ENCODE data around the gene DPYSL4.

The DPYSL4 gene

DNA sequence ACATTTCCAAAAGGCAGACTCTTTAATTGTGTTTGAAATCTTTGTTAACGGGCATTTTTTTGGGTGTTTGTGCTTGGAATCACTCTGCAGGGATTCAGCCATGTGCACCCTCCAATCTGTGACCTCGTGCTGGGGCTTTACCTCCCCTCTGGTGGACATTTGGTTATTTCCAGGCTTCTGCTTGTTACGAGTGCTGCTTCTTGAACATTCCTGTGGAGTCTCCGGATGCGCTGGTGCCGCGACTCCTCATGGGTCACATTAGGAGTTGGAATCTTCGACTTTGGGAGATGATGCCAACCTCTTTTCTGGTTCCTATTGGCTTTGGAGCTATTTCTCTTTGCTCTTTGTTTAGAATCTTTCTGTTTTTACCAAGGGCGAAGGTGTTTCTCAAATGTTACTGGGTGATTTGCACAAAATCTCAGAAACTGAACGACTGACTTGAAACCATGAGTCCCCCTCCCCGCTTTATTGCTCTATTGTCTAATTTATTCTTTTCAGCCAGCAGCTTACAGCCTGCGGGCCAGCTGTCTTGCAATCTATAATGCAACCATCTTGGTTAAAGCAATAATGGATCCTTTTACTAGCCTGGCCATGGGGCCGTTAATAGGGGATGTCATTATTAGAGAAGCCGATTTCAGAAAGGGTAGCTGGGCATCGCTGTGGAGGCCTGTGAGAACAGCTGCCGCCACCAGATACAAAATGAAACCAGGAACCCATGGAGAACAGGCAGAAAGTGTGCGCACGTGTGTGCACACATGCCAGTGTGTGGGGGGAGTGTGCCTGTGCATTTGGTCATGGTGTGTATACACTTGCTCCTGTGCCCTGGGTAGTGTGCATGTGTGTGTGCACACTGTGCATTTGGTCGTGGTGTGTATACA, 9.9 kb upstream of the DPYSL4 start:
- no peak for TF ChIP-seq CTCF (IDR thresholded peaks at IDR 0.05; ENCODE audit: low read depth, low read length)

GRCh38 chr10:132178046-132178445, 8.7 kb upstream of the DPYSL4 start:
- no peak for TF ChIP-seq CTCF (IDR thresholded peaks at IDR 0.05; ENCODE audit: low read depth, low read length)

More for the DNA sequence above, 9.9 kb upstream of the DPYSL4 start:
- no peak overlapping the region for H3K4me3 ChIP-seq (ENCODE audit: low read depth, low read length)

DNA sequence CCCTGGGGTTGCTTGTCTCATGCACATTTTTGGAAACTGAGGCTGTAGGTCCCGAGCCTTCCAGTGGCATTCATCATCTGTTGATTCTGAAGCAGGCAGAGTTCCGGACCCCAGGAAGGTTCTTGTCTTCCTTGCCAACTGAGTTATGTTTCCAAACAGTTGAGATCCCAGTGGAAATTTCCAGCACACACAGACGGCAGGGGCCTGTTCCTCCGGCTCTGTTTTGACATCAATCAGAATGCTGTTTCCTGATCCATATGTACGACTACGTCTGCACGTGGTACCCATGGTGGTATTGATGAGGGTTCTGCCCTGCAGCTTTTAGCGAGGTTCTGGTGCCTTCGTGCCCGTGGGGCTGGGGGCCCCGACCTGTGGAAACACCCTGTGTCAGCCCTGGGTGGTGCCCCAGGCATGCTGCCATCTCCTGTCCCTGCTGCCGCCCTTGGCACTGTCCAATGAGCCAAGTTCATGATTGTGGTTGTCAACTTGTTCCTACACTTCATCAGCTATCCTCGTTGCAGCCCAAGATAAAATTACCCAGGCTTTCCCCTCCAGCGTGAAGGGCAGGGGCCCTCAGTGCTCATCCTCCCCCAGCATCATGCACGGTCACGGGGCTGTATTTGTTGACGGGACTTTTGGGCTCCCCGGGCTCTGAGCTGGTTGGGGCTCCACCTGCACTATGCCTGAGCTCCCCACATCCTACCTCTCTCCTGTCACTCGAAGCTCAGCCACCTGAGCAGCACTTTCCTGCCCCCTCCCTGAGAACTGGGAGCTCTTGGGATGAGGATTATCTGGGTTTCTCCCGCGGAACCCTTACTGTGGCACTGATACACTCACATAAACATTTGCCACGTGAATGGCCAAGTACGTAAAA, 7.8 kb upstream of the DPYSL4 start:
- TF ChIP-seq CTCF (IDR thresholded peaks at IDR 0.05; ENCODE audit: low read depth, low read length) = no peak
- H3K4me3 ChIP-seq (ENCODE audit: low read depth, low read length) = no peak overlapping the region

More at GRCh38 chr10:132178046-132178445, 8.7 kb upstream of the DPYSL4 start:
- H3K4me3 ChIP-seq (ENCODE audit: low read depth, low read length) = no peak overlapping the region

DNA sequence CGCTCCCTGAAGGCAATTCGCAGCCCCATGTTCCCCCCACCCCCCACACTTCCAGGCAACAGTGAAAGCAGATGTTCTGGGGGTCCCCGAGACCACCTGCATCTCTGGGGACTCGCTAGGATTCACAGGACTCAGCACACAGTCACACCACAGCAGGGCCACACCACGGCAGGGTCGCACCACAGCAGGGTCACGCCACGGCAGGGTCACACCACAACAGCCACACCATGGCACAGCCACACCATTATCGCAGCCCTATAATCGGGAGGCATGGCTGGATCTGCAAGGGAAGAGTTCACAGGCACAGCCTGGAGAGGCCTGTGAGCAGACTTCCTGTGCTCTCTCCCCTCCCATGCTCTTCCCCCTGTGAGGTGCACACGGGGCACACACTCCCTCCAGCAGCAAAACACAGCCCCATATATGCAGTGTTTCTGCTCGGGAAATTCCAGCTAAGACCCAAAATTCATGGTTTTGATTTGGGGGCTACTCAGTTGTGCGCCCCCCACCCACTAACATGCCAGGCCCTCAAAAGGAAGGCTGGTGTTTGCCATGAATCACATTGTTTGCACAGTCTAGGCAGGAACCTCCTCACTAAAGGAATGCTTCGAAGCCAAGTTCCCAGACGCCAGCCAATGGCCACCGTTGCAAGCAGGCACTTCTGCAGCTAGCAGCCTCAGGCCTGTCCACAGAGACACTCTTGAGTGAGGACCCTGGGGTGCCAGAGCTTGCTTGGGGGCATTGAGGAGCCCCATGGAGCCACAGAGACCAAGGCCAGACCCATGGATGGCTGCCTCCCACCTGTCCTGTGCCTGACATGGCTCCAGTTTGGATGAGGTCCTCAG, 7.0 kb upstream of the DPYSL4 start:
- no peak for TF ChIP-seq CTCF (IDR thresholded peaks at IDR 0.05; ENCODE audit: low read depth, low read length)
- H3K4me3 ChIP-seq (ENCODE audit: low read depth, low read length) = no peak overlapping the region

DNA sequence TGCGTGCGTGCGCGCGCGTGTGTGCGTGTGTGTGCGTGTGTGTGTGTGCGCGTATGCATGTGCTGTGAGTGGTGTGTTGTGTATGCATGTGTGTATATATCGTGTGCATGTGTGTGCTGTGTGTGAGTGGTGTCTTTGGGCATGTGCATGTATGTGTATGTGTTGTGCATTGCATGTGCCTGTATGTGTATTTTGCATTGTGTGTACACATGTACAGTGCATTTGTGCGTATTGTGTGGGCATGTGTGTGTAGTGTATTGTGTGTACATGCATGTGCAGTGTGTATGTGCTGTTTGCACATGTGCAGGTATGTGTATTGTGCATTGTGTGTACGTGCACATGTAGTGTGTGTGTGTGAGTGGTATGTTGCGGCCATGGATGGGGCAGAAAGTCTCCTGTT, 6.0 kb upstream of the DPYSL4 start:
- no peak overlapping the region for H3K4me3 ChIP-seq (ENCODE audit: low read depth, low read length)
- TF ChIP-seq CTCF (IDR thresholded peaks at IDR 0.05; ENCODE audit: low read depth, low read length) = no peak

GRCh38 chr10:132181691-132182425, 4.9 kb upstream of the DPYSL4 start:
- no peak for TF ChIP-seq CTCF (IDR thresholded peaks at IDR 0.05; ENCODE audit: low read depth, low read length)
- no peak overlapping the region for H3K4me3 ChIP-seq (ENCODE audit: low read depth, low read length)

All from WI38 (cell line).